Keratinocyte (primary cell): ENCODE results near the gene TGFBR1. TPM values are rescaled to one million over a fixed set of nuclear protein-coding genes. Genes with fewer than 3 reads are reported as not detected.
"Not testable (repeated sequence)": the region's sequence is repeated elsewhere in the genome, so short reads cannot be mapped to it uniquely, and the experiment has no call there.

Source experiments
- DNase-seq: peaks from one replicate; pipeline ENCODE4 v3.0.0-alpha.2; 2011; ENCODE audit warnings: low read depth, missing footprints, low spot score
- FAIRE-seq: peaks from 2 replicates; lab custom pipeline; 2011; peaks lifted over from hg19 to GRCh38; lab: Jason Lieb, UNC
- H2AFZ ChIP-seq: 2 replicates; pipeline ENCODE4 v1.6.0; 2012; ENCODE audit warnings: low read length, control low read depth, inconsistent platforms; ENCODE audit not compliant: control insufficient read depth
- H3K27ac ChIP-seq: 2 replicates; pipeline ENCODE4 v1.5.1; 2011; ENCODE audit warnings: low read length; ENCODE audit not compliant: control insufficient read depth, insufficient read depth
- H3K27me3 ChIP-seq: 3 replicates; pipeline ENCODE4 v1.6.0; 2011; ENCODE audit warnings: low read length; ENCODE audit not compliant: control insufficient read depth, insufficient read depth; ENCODE audit errors: extremely low read depth
- H3K36me3 ChIP-seq, 2 experiments: 2 replicates in 1 of 2; 3 replicates in 1 of 2; pipeline ENCODE4 v1.5.1; 2011; ENCODE audit warnings: low read length in 2 of 2, mild to moderate bottlenecking in 1 of 2; ENCODE audit not compliant: control insufficient read depth in 2 of 2, insufficient read depth in 2 of 2; ENCODE audit errors: extremely low read depth in 1 of 2
- H3K4me1 ChIP-seq: 3 replicates; pipeline ENCODE4 v1.5.1; 2011; ENCODE audit warnings: low read length; ENCODE audit not compliant: control insufficient read depth, insufficient read depth; ENCODE audit errors: extremely low read depth
- H3K4me2 ChIP-seq: 3 replicates; pipeline ENCODE4 v1.6.0; 2011; ENCODE audit warnings: low read depth, low read length; ENCODE audit not compliant: control insufficient read depth, insufficient read depth; ENCODE audit errors: extremely low read depth
- H3K4me3 ChIP-seq, 3 experiments: fragments of 200-600 bp in 1 of 3; sonication (generic) in 1 of 3; 2 replicates in 2 of 3; 3 replicates in 1 of 3; pipeline ENCODE4 v1.5.1; 2011 to 2016; ENCODE audit warnings: low read length in 3 of 3, mild to moderate bottlenecking in 3 of 3, control low read depth in 2 of 3, inconsistent platforms in 1 of 3, low read depth in 1 of 3, mixed read lengths in 1 of 3, mixed run types in 1 of 3, moderate library complexity in 1 of 3; ENCODE audit not compliant: control insufficient read depth in 2 of 3, insufficient read depth in 2 of 3; ENCODE audit errors: extremely low read depth in 1 of 3
- H3K79me2 ChIP-seq: 2 replicates; pipeline ENCODE4 v1.6.0; 2012; ENCODE audit warnings: low read length; ENCODE audit not compliant: control insufficient read depth, insufficient read depth
- H3K9ac ChIP-seq: 3 replicates; pipeline ENCODE4 v1.6.0; 2011; ENCODE audit warnings: low read length; ENCODE audit not compliant: control insufficient read depth, insufficient read depth; ENCODE audit errors: extremely low read depth
- H3K9me1 ChIP-seq: 3 replicates; pipeline ENCODE4 v1.6.0; 2011; ENCODE audit warnings: low read length; ENCODE audit not compliant: control insufficient read depth, insufficient read depth; ENCODE audit errors: extremely low read depth
- H3K9me3 ChIP-seq: 2 replicates; pipeline ENCODE4 v1.5.1; 2012; ENCODE audit warnings: low read depth, low read length; ENCODE audit not compliant: control insufficient read depth
- H4K20me1 ChIP-seq: 3 replicates; pipeline ENCODE4 v1.6.0; 2011; ENCODE audit warnings: low read length; ENCODE audit not compliant: control insufficient read depth, insufficient read depth; ENCODE audit errors: extremely low read depth
- CTCF ChIP-seq, 3 experiments: IDR thresholded peaks in 1 of 3; conservative IDR thresholded peaks in 1 of 3; optimal IDR thresholded peaks in 1 of 3; 2 replicates in 2 of 3; 3 replicates in 1 of 3; pipeline versions ENCODE3 to v1.5.1; 2011; ENCODE audit warnings: low read length in 3 of 3, mild to moderate bottlenecking in 3 of 3, moderate library complexity in 2 of 3, control low read depth in 1 of 3, inconsistent platforms in 1 of 3; ENCODE audit not compliant: insufficient read depth in 2 of 3; ENCODE audit errors: extremely low read depth in 1 of 3
- EZH2 ChIP-seq: IDR thresholded peaks from one replicate; pipeline ENCODE4 v1.6.1; 2012; ENCODE audit warnings: inconsistent platforms, mild to moderate bottlenecking, low read length, moderate library complexity
- dilution Hi-C: fragments of 300-500 bp; cut with MboI; formaldehyde crosslinking; loops from one replicate; pipeline ENCODE4 v1.7.0; 2020; ENCODE audit warnings: low sequenced_read_pairs; ENCODE audit not compliant: extremely low pct_ligation_motif_present
- polyA plus RNA-seq, 5 experiments: library from polyadenylated mRNA; depleted of rRNA in 3 of 5; stranded (reverse) in 3 of 5; stranded (forward) in 1 of 5; unstranded in 1 of 5; fragments of >200 nt; gene quantifications; 1 replicate in 1 of 5; 2 replicates in 3 of 5; 3 replicates in 1 of 5; pipeline versions ENCODE4 v1.2.1 to v1.2.3, GENCODE V29; 2011 to 2012; ENCODE audit warnings: missing spikeins in 2 of 5, low read depth in 1 of 5, low replicate concordance in 1 of 5

TGFBR1 gene
- polyA plus RNA-seq, 1 donor (not counting 4 experiments of a cell fraction or from before 2014, with no cell fraction given) = 55.0 TPM

DNA sequence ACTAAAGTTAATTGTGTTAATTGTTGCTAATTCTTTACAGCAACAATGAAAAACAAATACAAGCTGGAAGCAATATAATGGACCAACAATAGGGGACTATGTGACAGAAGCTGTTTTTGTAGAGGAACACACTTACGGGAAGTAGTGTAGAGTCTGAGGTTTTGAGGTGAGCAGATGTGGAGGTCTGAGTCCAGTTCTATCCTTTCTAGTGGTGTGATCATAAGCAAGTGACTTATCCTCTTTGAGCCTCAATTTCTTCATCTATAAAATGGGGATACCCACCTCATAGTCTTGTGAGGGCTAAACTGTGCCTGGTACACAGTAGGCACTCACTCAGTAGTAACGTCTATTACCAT is 88.5 kb downstream of the TGFBR1 start:
- no peak overlapping the region for H3K4me3 ChIP-seq
- no peaks in the 10 kb centered on the region for H3K79me2 ChIP-seq
- no peak overlapping the region for H3K9ac ChIP-seq
- no peak for DNase-seq
- no peaks in the 10 kb centered on the region for H4K20me1 ChIP-seq
- dilution Hi-C loops = no loop called here
- no peak overlapping the region for H3K27ac ChIP-seq
- no peak overlapping the region for H2AFZ ChIP-seq
- TF ChIP-seq CTCF (optimal IDR thresholded peaks at IDR 0.05 in 1 of 3, IDR thresholded peaks at IDR 0.05 in 1 of 3, conservative IDR thresholded peaks at IDR 0.05 in 1 of 3; ENCODE audit: extremely low read depth in 1 of 3, insufficient read depth in 2 of 3, low read length in 3 of 3) (no peak), EZH2 (no peak)
- H3K9me1 ChIP-seq = peaks cover 3% of the 10 kb centered on the region
- no peaks in the 10 kb centered on the region for H3K36me3 ChIP-seq
- FAIRE-seq = no peak
- no peaks in the 10 kb centered on the region for H3K4me1 ChIP-seq
- no peaks in the 10 kb centered on the region for H3K9me3 ChIP-seq
- H3K27me3 ChIP-seq = peaks cover 17% of the 10 kb centered on the region
- no peak overlapping the region for H3K4me2 ChIP-seq

- FAIRE-seq, H3K36me3 ChIP-seq, H2AFZ ChIP-seq, H3K4me1 ChIP-seq, H3K9ac ChIP-seq, H3K79me2 ChIP-seq, H3K4me2 ChIP-seq, dilution Hi-C loops, H3K9me3 ChIP-seq, H3K27ac ChIP-seq, DNase-seq, H3K9me1 ChIP-seq, H3K4me3 ChIP-seq, H4K20me1 ChIP-seq: not testable (repeated sequence)
- peaks cover 12% of the 10 kb centered on the region for H3K27me3 ChIP-seq
Measured at GRCh38 chr9:99196484-99196883, 91.6 kb downstream of the TGFBR1 start.

- no peak for TF ChIP-seq CTCF (optimal IDR thresholded peaks at IDR 0.05 in 1 of 3, IDR thresholded peaks at IDR 0.05 in 1 of 3, conservative IDR thresholded peaks at IDR 0.05 in 1 of 3; ENCODE audit: extremely low read depth in 1 of 3, insufficient read depth in 2 of 3, low read length in 3 of 3)
- no peak for TF ChIP-seq EZH2
- Histone ChIP-seq H3K36me3 (no peaks in the 10 kb centered on the region), H3K79me2 (no peaks in the 10 kb centered on the region), H3K4me1 (no peaks in the 10 kb centered on the region), H3K9me1 (peaks cover 3% of the 10 kb centered on the region), H3K27me3 (peaks cover 10% of the 10 kb centered on the region), H2AFZ (no peak overlapping the region), H3K4me3 (no peak overlapping the region), H3K9ac (no peak overlapping the region), H4K20me1 (no peaks in the 10 kb centered on the region), H3K27ac (no peak overlapping the region), H3K9me3 (no peaks in the 10 kb centered on the region), H3K4me2 (no peak overlapping the region)
- DNase-seq = no peak
- dilution Hi-C loops = no loop called here
- no peak for FAIRE-seq
Measured at GRCh38 chr9:99197124-99197630, 92.3 kb downstream of the TGFBR1 start.
